Mesendoderm (in vitro differentiated cells): ENCODE results near the gene ASB4.

Experiments used
- DNase-seq: peaks from one replicate; pipeline ENCODE4 v3.0.0; 2013
- H2AK5ac ChIP-seq: 2 replicates; pipeline ENCODE4 v1.6.1; 2013; ENCODE audit warnings: low read length, inconsistent platforms
- H2BK120ac ChIP-seq: 2 replicates; pipeline ENCODE4 v1.6.1; 2013; ENCODE audit warnings: low read depth, mild to moderate bottlenecking, low read length, moderate library complexity, mixed read lengths
- H2BK15ac ChIP-seq: replicated peaks from 2 replicates; pipeline ENCODE4 v1.6.1; 2013; ENCODE audit warnings: low read depth, mild to moderate bottlenecking, moderate library complexity
- H2BK5ac ChIP-seq: 2 replicates; pipeline ENCODE4 v1.6.1; 2013; ENCODE audit warnings: low read length, inconsistent platforms
- H3K18ac ChIP-seq: 2 replicates; pipeline ENCODE4 v1.6.1; 2013; ENCODE audit warnings: mild to moderate bottlenecking, low read length, mixed read lengths
- H3K23ac ChIP-seq: one replicate; pipeline ENCODE4 v1.6.1; 2013; ENCODE audit warnings: low read length
- H3K27ac ChIP-seq: 2 replicates; pipeline ENCODE4 v1.5.1; 2013; ENCODE audit warnings: low read depth, mild to moderate bottlenecking, inconsistent platforms, low read length, moderate library complexity
- H3K27me3 ChIP-seq: 2 replicates; pipeline ENCODE4 v1.6.1; 2013; ENCODE audit warnings: low read length, control low read depth, mild to moderate bottlenecking, inconsistent platforms; ENCODE audit not compliant: insufficient read depth, poor library complexity
- H3K36me3 ChIP-seq: 2 replicates; pipeline ENCODE4 v1.6.1; 2013; ENCODE audit warnings: low read length, inconsistent platforms; ENCODE audit not compliant: control insufficient read depth, insufficient read depth
- H3K4ac ChIP-seq: one replicate; pipeline ENCODE4 v1.6.1; 2013; ENCODE audit warnings: low read depth, mild to moderate bottlenecking, low read length, moderate library complexity
- H3K4me1 ChIP-seq: 2 replicates; pipeline ENCODE4 v1.6.1; 2013; ENCODE audit warnings: low read depth, low read length, inconsistent platforms; ENCODE audit not compliant: control insufficient read depth
- H3K4me2 ChIP-seq: 2 replicates; pipeline ENCODE4 v1.6.1; 2013; ENCODE audit warnings: low read length
- H3K4me3 ChIP-seq: 2 replicates; pipeline ENCODE4 v1.5.1; 2013; ENCODE audit warnings: mild to moderate bottlenecking, low read length
- H3K56ac ChIP-seq: one replicate; pipeline ENCODE4 v1.6.1; 2013; ENCODE audit warnings: low read length
- H3K79me1 ChIP-seq: 2 replicates; pipeline ENCODE4 v1.6.1; 2013; ENCODE audit warnings: low read length, inconsistent platforms
- H3K79me2 ChIP-seq: 2 replicates; pipeline ENCODE4 v1.6.1; 2013; ENCODE audit warnings: mild to moderate bottlenecking, low read length; ENCODE audit not compliant: control insufficient read depth, insufficient read depth
- H3K9ac ChIP-seq: 2 replicates; pipeline ENCODE4 v1.6.1; 2013; ENCODE audit warnings: low read length, inconsistent platforms
- H4K5ac ChIP-seq: one replicate; pipeline ENCODE4 v1.6.1; 2013; ENCODE audit warnings: low read length
- H4K8ac ChIP-seq: one replicate; pipeline ENCODE4 v1.6.1; 2013; ENCODE audit warnings: low read depth, mild to moderate bottlenecking, control low read depth, low read length, moderate library complexity
- WGBS: extraction: QIAGEN DNeasy Blood & Tissue Kit; methylation state at CpG from one replicate; pipeline ENCODE4 v1.1.7; 2013; ENCODE audit warnings: low lambda C conversion rate, missing lambda C conversion rate; ENCODE audit not compliant: insufficient coverage; ENCODE audit errors: extremely low coverage; 5-methylcytosine and 5-hydroxymethylcytosine counted together

ASB4 gene

GRCh38 chr7:95585426-95585789, 99.7 kb downstream of the ASB4 start:
- no peak for DNase-seq
- H3K27me3 ChIP-seq, result no peaks in the 10 kb centered on the region
- no CpG with 5 or more reads among the region's 3 CpGs for WGBS

GRCh38 chr7:95586951-95587301, 101.2 kb downstream of the ASB4 start:
- WGBS, result no CpG with 5 or more reads among the region's 3 CpGs
- no peak overlapping the region for H2BK15ac ChIP-seq
- DNase-seq, result peak; percentile 51
- H3K4me3 ChIP-seq, result no peak overlapping the region
- H3K79me1 ChIP-seq, result no peaks in the 10 kb centered on the region
- H3K27me3 ChIP-seq, result no peaks in the 10 kb centered on the region
- H3K79me2 ChIP-seq, result no peaks in the 10 kb centered on the region
- no peak overlapping the region for H3K18ac ChIP-seq
- no peaks in the 10 kb centered on the region for H3K36me3 ChIP-seq
- H2BK5ac ChIP-seq, result no peak overlapping the region
- no peak overlapping the region for H3K27ac ChIP-seq
- H3K4me2 ChIP-seq, result no peak overlapping the region
- no peak overlapping the region for H3K9ac ChIP-seq
- H3K4ac ChIP-seq, result no peak overlapping the region
- no peak overlapping the region for H2BK120ac ChIP-seq
- H4K5ac ChIP-seq, result no peak overlapping the region
- no peaks in the 10 kb centered on the region for H3K4me1 ChIP-seq
- H3K23ac ChIP-seq, result no peak overlapping the region
- no peak overlapping the region for H4K8ac ChIP-seq
- no peak overlapping the region for H2AK5ac ChIP-seq
- no peak overlapping the region for H3K56ac ChIP-seq

More at GRCh38 chr7:95585426-95585789, 99.7 kb downstream of the ASB4 start:
- H3K36me3 ChIP-seq, result no peaks in the 10 kb centered on the region
- H3K27ac ChIP-seq, result no peak overlapping the region
- no peak overlapping the region for H2AK5ac ChIP-seq
- no peak overlapping the region for H3K23ac ChIP-seq
- H3K79me2 ChIP-seq, result no peaks in the 10 kb centered on the region
- no peak overlapping the region for H2BK120ac ChIP-seq
- no peak overlapping the region for H2BK15ac ChIP-seq
- H3K4me1 ChIP-seq, result no peaks in the 10 kb centered on the region
- H3K4ac ChIP-seq, result no peak overlapping the region
- H3K9ac ChIP-seq, result no peak overlapping the region
- peak overlapping the region; percentile 68 for H3K18ac ChIP-seq
- H4K5ac ChIP-seq, result no peak overlapping the region
- H2BK5ac ChIP-seq, result no peak overlapping the region
- H3K79me1 ChIP-seq, result no peaks in the 10 kb centered on the region
- H4K8ac ChIP-seq, result no peak overlapping the region
- no peak overlapping the region for H3K4me2 ChIP-seq
- H3K56ac ChIP-seq, result no peak overlapping the region
- H3K4me3 ChIP-seq, result no peak overlapping the region

DNA sequence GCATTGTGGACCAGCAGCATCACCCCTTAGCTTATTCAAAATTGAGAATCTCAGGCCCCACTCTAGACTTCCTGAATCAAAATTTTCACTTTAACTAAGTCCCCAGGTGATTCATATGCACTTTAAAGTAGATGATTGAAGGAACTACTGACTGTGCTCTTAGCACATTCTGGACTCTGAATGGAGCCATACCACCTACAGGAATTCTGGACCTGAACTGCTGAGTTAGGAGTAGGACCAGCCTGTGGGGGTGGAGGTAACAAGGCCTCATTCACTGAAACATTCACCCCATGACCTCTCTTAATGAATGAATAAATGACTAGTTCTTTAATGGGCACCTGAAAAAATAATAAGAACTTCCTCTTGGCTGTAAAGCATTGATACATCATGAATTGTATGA, 103.3 kb downstream of the ASB4 start:
- H2BK120ac ChIP-seq, result no peak overlapping the region
- H3K23ac ChIP-seq, result no peak overlapping the region
- H3K79me2 ChIP-seq, result no peaks in the 10 kb centered on the region
- H3K4me1 ChIP-seq, result no peaks in the 10 kb centered on the region
- H3K4ac ChIP-seq, result no peak overlapping the region
- no peak overlapping the region for H3K4me3 ChIP-seq
- no peak overlapping the region for H2AK5ac ChIP-seq
- no peak overlapping the region for H3K4me2 ChIP-seq
- no peaks in the 10 kb centered on the region for H3K79me1 ChIP-seq
- no peak overlapping the region for H3K9ac ChIP-seq
- H3K27ac ChIP-seq, result no peak overlapping the region
- H2BK15ac ChIP-seq, result no peak overlapping the region
- H4K5ac ChIP-seq, result no peak overlapping the region
- H3K56ac ChIP-seq, result no peak overlapping the region
- no peak overlapping the region for H3K18ac ChIP-seq
- no peak for DNase-seq
- H3K27me3 ChIP-seq, result no peaks in the 10 kb centered on the region
- no peaks in the 10 kb centered on the region for H3K36me3 ChIP-seq
- H4K8ac ChIP-seq, result no peak overlapping the region
- H2BK5ac ChIP-seq, result no peak overlapping the region

- Histone ChIP-seq H3K4me3 (no peak overlapping the region), H4K8ac (no peak overlapping the region), H3K4me1 (no peaks in the 10 kb centered on the region), H2BK120ac (no peak overlapping the region), H3K27ac (no peak overlapping the region), H3K79me1 (no peaks in the 10 kb centered on the region), H3K4ac (no peak overlapping the region), H3K56ac (no peak overlapping the region), H2BK15ac (no peak overlapping the region), H3K27me3 (no peaks in the 10 kb centered on the region), H2AK5ac (no peak overlapping the region), H3K4me2 (no peak overlapping the region), H4K5ac (no peak overlapping the region), H3K36me3 (no peaks in the 10 kb centered on the region), H2BK5ac (no peak overlapping the region), H3K23ac (no peak overlapping the region), H3K9ac (no peak overlapping the region), H3K79me2 (no peaks in the 10 kb centered on the region), H3K18ac (no peak overlapping the region)
- WGBS, result no CpG with 5 or more reads among the region's 1 CpG
- no peak for DNase-seq
Measured at GRCh38 chr7:95589766-95590165, 104.0 kb downstream of the ASB4 start.
